Smooth muscle cell (in vitro differentiated cells): ENCODE measurements around the gene UST. TPM values are rescaled to one million over a fixed set of nuclear protein-coding genes. Genes with fewer than 3 reads are reported as not detected.

ENCODE experiments used
- DNase-seq: peaks from one replicate; lab custom pipeline; 2025; ENCODE audit not compliant: unreplicated experiment; lab: John Stamatoyannopoulos, UW
- H2AFZ ChIP-seq: fragments of 200-600 bp; sonication (generic); 2 replicates; pipeline ENCODE4 v1.6.0; 2016; ENCODE audit warnings: antibody characterized with exemption, low read depth, mild to moderate bottlenecking
- H3F3A ChIP-seq: fragments of 200-600 bp; sonication (generic); 2 replicates; pipeline ENCODE4 v1.6.0; 2017; ENCODE audit warnings: antibody characterized with exemption, low read depth
- H3K27ac ChIP-seq: fragments of 200-600 bp; sonication (generic); 2 replicates; pipeline ENCODE4 v1.5.1; 2016; ENCODE audit warnings: low read depth, mild to moderate bottlenecking
- H3K27me3 ChIP-seq: fragments of 200-600 bp; sonication (generic); 2 replicates; pipeline ENCODE4 v1.6.1; 2016; ENCODE audit warnings: low read depth, mild to moderate bottlenecking
- H3K36me3 ChIP-seq: fragments of 200-600 bp; sonication (generic); 2 replicates; pipeline ENCODE4 v1.5.1; 2016; ENCODE audit warnings: low read depth
- H3K4me1 ChIP-seq: fragments of 200-600 bp; sonication (generic); 2 replicates; pipeline ENCODE4 v1.5.1; 2016; ENCODE audit warnings: low read depth
- H3K4me2 ChIP-seq: fragments of 200-600 bp; sonication (generic); 2 replicates; pipeline ENCODE4 v1.6.0; 2016; ENCODE audit warnings: mild to moderate bottlenecking
- H3K4me3 ChIP-seq: fragments of 200-600 bp; sonication (generic); 2 replicates; pipeline ENCODE4 v1.5.1; 2016; ENCODE audit warnings: mild to moderate bottlenecking
- H3K79me2 ChIP-seq: fragments of 200-600 bp; sonication (generic); 2 replicates; pipeline ENCODE4 v1.6.0; 2016; ENCODE audit warnings: low read depth, mild to moderate bottlenecking
- H3K9ac ChIP-seq: fragments of 200-600 bp; sonication (generic); 2 replicates; pipeline ENCODE4 v1.6.0; 2016; ENCODE audit warnings: low read depth
- H3K9me3 ChIP-seq: fragments of 200-600 bp; sonication (generic); replicated peaks from 2 replicates; pipeline ENCODE4 v1.5.1; 2016; ENCODE audit warnings: low read depth
- H4K20me1 ChIP-seq: fragments of 200-600 bp; sonication (generic); 2 replicates; pipeline ENCODE4 v1.6.0; 2016; ENCODE audit warnings: low read depth
- WGBS: methylation state at CpG from one replicate; pipeline ENCODE4 v1.1.7; 2016; ENCODE audit warnings: low lambda C conversion rate; 5-methylcytosine and 5-hydroxymethylcytosine counted together
- polyA plus RNA-seq: library from polyadenylated mRNA; unstranded; fragments of >200 nt; fragmentation: Nextera tagmentation; extraction: Ambion mirVana; gene quantifications from 2 replicates; pipeline ENCODE4 v1.2.1, GENCODE V29; 2016
- total RNA-seq: library from RNA; depleted of rRNA; stranded (reverse); fragments of >200 nt; gene quantifications from 2 replicates; pipeline ENCODE4 v1.2.3, GENCODE V29; 2014
- TF ChIP-seq, protein P1 (sequence below): fragments of 200-600 bp; sonication (generic); IDR thresholded peaks from 2 replicates; pipeline ENCODE4 v1.5.1; 2017; ENCODE audit warnings: borderline replicate concordance, mild to moderate bottlenecking, antibody characterized with exemption; ENCODE audit not compliant: insufficient read depth, poor library complexity, severe bottlenecking

Gene UST
- total and polyA plus RNA-seq, 2 experiments from 2014 or later = 16.1 to 19.5 TPM

DNA sequence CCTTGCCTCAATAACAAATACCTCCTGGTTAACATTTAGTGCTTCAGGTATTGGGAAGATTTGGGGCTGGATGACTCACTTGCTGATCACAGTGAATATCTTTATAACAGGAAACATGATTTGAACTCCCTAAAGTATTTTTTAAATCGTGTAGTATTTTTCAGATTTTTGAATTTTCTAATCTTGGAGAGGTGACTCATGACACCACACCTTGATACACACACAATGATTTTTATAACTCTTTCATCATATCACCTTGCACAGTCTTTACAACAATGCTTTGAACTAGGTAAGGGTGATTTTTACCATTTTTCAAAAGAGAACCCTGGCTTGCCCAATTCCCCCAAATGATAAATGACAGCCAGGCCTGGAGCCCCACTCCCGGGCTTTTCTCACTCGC, 273.5 kb downstream of the UST start:
- 93% methylated on average over 3 of the region's 3 CpGs for WGBS
- H3K27ac ChIP-seq = no peak overlapping the region
- no peak overlapping the region for H3K9ac ChIP-seq
- no peak overlapping the region for H2AFZ ChIP-seq
- no peaks in the 10 kb centered on the region for H3K79me2 ChIP-seq
- H4K20me1 ChIP-seq = no peaks in the 10 kb centered on the region
- TF ChIP-seq, protein P1, sequence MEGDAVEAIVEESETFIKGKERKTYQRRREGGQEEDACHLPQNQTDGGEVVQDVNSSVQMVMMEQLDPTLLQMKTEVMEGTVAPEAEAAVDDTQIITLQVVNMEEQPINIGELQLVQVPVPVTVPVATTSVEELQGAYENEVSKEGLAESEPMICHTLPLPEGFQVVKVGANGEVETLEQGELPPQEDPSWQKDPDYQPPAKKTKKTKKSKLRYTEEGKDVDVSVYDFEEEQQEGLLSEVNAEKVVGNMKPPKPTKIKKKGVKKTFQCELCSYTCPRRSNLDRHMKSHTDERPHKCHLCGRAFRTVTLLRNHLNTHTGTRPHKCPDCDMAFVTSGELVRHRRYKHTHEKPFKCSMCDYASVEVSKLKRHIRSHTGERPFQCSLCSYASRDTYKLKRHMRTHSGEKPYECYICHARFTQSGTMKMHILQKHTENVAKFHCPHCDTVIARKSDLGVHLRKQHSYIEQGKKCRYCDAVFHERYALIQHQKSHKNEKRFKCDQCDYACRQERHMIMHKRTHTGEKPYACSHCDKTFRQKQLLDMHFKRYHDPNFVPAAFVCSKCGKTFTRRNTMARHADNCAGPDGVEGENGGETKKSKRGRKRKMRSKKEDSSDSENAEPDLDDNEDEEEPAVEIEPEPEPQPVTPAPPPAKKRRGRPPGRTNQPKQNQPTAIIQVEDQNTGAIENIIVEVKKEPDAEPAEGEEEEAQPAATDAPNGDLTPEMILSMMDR = no peak
- H3K4me1 ChIP-seq = no peaks in the 10 kb centered on the region
- no peaks in the 10 kb centered on the region for H3K27me3 ChIP-seq
- no peaks in the 10 kb centered on the region for H3F3A ChIP-seq
- no peak for DNase-seq
- no peak overlapping the region for H3K4me3 ChIP-seq
- H3K36me3 ChIP-seq = no peaks in the 10 kb centered on the region
- no peak overlapping the region for H3K4me2 ChIP-seq
- no peaks in the 10 kb centered on the region for H3K9me3 ChIP-seq

- WGBS = 88% methylated on average over 1 of the region's 1 CpG
Measured at GRCh38 chr6:149024361-149024760, 277.5 kb downstream of the UST start.

GRCh38 chr6:149025061-149025460, 278.2 kb downstream of the UST start:
- Histone ChIP-seq H3K4me2 (no peak overlapping the region), H3K9ac (no peak overlapping the region), H2AFZ (no peak overlapping the region), H3K36me3 (no peaks in the 10 kb centered on the region), H3K79me2 (no peaks in the 10 kb centered on the region), H3K27me3 (no peaks in the 10 kb centered on the region), H3K4me1 (no peaks in the 10 kb centered on the region), H3K27ac (no peak overlapping the region), H3K4me3 (no peak overlapping the region), H3F3A (peaks cover 7% of the 10 kb centered on the region), H4K20me1 (no peaks in the 10 kb centered on the region), H3K9me3 (no peaks in the 10 kb centered on the region)
- WGBS = 94% methylated on average over 2 of the region's 2 CpGs
- TF ChIP-seq, protein P1 = no peak
- DNase-seq = no peak

More at GRCh38 chr6:149024361-149024760, 277.5 kb downstream of the UST start:
- H3K4me1 ChIP-seq = no peaks in the 10 kb centered on the region
- H3K9ac ChIP-seq = no peak overlapping the region
- H3K79me2 ChIP-seq = no peaks in the 10 kb centered on the region
- H3K4me3 ChIP-seq = no peak overlapping the region
- no peak overlapping the region for H3K27ac ChIP-seq
- no peak overlapping the region for H2AFZ ChIP-seq
- H3F3A ChIP-seq = peaks cover 7% of the 10 kb centered on the region
- no peaks in the 10 kb centered on the region for H4K20me1 ChIP-seq
- H3K36me3 ChIP-seq = no peaks in the 10 kb centered on the region
- no peak overlapping the region for H3K4me2 ChIP-seq
- no peaks in the 10 kb centered on the region for H3K9me3 ChIP-seq
- H3K27me3 ChIP-seq = no peaks in the 10 kb centered on the region
- TF ChIP-seq, protein P1 = no peak
- no peak for DNase-seq

GRCh38 chr6:149026530-149026942, 279.7 kb downstream of the UST start:
- H3K9me3 ChIP-seq = no peaks in the 10 kb centered on the region
- WGBS = 13% methylated on average over 4 of the region's 4 CpGs
- TF ChIP-seq, protein P1 = peak; percentile 77
- no peak overlapping the region for H3K9ac ChIP-seq
- DNase-seq = no peak
- peak overlapping the region; percentile 7 for H3K27ac ChIP-seq
- no peaks in the 10 kb centered on the region for H3K79me2 ChIP-seq
- no peaks in the 10 kb centered on the region for H4K20me1 ChIP-seq
- H3K4me3 ChIP-seq = no peak overlapping the region
- H3K27me3 ChIP-seq = no peaks in the 10 kb centered on the region
- H2AFZ ChIP-seq = no peak overlapping the region
- H3F3A ChIP-seq = peaks cover 10% of the 10 kb centered on the region
- no peak overlapping the region for H3K4me2 ChIP-seq
- H3K36me3 ChIP-seq = no peaks in the 10 kb centered on the region
- peaks cover 2% of the 10 kb centered on the region for H3K4me1 ChIP-seq
